PC-3 (cell line): ENCODE measurements around the gene DNASE1.
"Not testable (repeated sequence)": the region's sequence is repeated elsewhere in the genome, so short reads cannot be mapped to it uniquely, and the experiment has no call there.

Experiments used
- CTCF ChIP-seq: fragments of 300-600 bp; sonication (generic); conservative IDR thresholded peaks from 2 replicates; pipeline ENCODE4 v1.5.1; 2017; ENCODE audit warnings: antibody characterized with exemption, low read depth, mild to moderate bottlenecking, low read length
- EZH2 ChIP-seq: fragments of 300-600 bp; sonication (generic); IDR thresholded peaks from one replicate; pipeline ENCODE4 v1.6.1; 2017; ENCODE audit warnings: antibody characterized with exemption, mild to moderate bottlenecking, low read length; ENCODE audit not compliant: unreplicated experiment

DNA sequence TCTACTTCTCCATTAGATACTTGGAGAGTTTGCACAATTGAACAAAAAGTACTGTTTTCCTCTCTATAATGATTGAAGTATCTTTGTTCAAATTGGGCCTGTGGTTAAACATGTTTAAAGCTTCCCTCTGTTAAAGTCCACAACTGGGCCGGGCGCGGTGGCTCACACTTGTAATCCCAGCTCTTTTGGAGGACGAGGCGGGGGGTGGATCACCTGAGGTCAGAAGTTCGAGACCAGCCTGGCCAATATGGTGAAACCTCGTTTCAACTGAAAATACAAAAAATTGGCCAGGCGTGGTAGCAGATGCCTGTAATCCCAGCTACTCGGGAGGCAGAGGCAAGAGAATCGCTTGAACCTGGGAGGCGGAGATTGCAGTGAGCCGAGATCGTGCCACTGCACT lies 45.5 kb upstream of the DNASE1 start:
- not testable (repeated sequence) for TF ChIP-seq EZH2, CTCF
